ENCODE data around the gene OR52L1.
"Not testable (repeated sequence)": the region's sequence is repeated elsewhere in the genome, so short reads cannot be mapped to it uniquely, and the experiment has no call there.

Gene OR52L1

DNA sequence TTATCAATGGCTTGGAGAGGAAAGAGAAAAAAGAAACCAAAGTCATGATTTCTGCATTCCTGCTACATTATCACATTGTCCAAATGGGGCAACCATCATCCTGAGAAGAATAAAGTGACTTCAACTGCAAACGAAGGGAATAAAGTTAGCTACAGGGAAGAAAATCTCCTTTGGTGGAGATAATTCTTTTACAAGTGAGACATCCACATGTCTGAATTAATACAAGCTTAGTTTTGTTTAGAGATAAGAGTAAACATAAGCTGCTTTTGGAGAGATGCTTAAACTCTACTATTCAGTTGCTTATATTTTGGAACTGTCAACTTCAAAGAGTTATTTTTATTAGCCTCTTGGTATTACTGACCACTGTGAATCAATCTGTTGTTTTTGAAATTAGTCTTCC lies at the start of gene OR52L1:
TSS of gene OR52L1 (minus strand) at position 101 of the 400 bp plus-strand sequence. CDS start at position 46, 55 bp downstream.
- no peak for DNase-seq

DNA sequence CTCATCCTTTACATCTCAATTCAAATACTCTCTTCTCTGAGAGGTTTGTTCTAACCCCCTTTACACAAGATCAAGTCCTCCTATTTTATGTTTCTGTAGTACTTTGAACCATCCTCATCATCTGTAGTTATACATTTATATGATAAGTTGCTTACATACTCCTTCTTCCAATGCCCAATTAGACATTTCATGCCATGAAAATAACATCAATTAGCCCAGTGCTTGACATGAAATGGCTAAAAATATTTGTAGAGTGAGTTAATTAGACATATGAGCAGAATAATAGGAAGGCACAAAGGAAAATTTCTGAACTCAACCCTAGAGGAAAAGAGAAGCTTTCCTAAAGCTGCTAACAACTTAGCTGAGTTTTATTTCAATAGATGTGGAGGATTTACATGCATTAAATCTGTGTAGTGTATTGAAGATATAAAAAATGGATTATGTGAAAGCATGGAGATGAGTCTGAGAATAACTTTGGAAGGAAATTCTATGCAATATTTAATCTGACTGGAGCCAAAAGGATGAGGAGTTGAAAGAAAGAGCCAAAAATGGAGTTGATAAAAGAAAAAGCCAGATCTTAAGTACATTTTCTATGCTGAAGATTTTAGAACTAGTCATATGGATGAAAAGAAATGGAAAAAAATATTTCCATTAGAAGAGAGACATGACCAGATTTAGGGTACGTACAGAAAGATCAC lies 44.1 kb upstream of the OR52L1 start, which contains the start of gene OR56A1:
TSS of gene OR56A1 (minus strand) at position 51 of the 698 bp plus-strand sequence. CDS start 3,066 bp downstream, outside the sequence.
- DNase-seq = no peak

DNA sequence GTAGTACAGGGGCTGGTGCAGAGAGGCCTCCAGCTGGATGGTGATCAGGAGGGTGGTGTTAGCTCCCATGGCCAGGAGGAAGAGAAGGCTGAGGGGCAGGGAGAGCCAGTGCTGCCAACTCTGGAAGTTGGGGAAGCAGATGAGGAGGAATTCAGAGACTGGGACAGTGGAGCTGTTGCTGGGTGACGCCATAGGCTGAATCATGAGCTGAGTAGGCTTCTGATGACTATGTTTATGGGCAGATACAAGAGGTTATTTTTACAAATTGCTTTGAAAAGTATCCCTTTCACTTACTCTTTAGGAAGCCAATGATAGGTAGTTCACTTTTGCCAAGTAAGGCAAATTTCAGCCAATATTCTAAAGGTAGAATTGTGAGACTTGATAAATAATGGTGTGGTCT lies 40.7 kb upstream of the OR52L1 start:
- no peak for DNase-seq

DNA sequence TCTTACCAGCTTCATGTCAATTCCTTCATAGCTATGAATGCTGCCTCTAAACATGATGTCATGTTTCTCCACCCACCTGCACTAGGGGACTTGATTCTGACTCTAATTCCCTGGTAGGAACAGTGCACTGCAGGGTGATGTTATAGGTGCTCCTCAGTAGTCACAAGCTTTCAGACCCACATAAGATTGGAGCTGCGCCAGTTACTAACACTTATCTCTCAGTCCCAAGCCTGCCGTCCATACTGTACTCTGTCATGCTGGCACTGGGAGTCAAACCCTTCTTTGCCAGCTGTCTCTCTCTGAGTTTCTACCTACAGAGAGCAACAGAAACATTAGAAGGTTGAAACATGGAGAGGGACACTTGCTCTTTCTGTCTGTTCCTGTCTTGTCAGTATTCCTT lies 38.3 kb upstream of the OR52L1 start:
- DNase-seq = no peak

DNA sequence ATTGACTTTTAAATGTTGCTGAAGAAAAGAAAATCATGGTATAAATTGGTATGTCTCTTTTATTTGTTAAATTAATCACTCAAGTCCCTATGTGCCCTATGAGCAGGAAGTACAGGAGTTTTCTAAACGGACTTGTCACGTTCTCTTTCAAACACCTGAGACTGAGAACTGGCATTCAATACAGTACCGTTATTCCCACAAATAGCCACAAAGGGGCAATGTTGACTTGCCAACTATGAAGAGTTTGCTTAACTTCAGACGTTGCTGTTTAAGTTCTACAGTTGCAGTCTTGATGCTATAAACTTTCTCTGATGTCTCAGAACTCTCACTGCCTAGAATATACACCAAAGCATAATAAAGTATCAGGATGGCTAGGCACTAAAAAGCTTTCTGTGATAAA lies 36.2 kb upstream of the OR52L1 start:
- peak in 1 of 2 donors; percentile 10 for DNase-seq

DNA sequence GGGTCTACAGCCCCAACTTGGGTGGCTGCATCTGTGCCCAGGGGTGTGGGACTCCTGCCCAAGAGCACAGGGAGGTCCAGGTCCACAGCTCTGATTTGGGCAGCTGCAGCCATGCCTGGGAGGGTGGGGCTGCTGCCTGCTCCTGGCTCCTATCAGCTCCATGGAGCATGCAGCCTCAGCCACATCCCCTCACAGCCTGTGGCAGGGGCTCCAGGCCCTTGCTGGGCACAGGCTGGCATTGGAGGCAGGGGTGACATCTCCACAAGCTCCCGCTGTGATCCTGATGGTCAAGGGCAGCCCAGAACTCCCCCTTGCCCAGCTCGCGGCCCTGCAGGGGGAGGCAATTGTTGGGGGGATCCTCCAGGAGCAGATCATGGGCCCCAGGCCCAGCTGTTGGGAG lies 26.3 kb upstream of the OR52L1 start:
- DNase-seq = no peak

DNA sequence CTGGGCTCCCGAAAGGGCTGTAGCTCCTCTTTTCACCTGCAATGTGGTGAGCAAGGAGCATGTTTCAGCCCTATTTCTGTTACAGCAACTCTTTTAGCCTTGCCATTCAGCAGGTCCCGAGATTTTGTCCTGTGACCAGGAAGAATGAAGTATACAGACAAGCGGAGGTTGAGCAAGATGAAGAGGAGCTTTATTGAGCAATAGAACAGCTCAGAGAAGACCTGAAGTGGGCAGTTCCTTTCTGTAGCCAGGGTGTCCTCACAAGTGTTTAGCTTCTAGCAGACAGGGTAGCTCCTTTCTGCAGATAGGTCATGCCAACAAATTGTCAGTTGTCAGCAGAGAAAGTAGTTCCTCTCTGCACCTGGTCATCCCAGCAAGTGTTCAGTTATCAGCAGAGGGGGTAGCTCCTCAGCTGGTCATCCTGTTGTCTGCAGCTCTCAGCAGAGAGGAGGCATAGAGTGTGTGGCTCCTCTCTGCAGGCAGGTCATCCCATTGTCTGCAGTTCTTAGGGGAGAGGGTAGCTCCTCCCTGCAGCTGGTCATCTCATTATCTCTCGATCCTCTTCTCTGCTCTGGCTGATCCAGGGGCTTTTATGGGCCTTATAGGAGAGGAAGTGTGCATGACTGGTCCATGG lies 25.4 kb upstream of the OR52L1 start:
- DNase-seq = no peak

DNA sequence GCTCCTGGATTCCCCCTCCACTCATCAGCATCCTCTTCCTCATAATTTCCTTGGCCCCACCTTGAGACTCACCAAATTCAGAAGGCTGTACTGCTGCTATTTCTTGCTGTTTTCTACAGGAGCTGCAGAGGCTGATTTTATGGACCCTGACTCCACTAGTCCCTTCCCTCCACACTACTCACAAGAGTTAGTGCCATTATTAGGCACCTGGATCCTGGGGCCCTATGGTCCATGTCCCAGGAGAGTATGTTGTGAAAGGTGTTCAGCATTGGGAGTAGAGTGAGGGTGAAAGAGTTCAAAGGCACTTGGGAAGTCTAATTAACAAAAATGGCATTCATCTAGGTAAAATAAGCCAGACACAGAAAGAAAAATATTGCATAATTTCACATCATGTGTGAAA lies 20.1 kb upstream of the OR52L1 start, which contains the start of gene OR56A4:
TSS of gene OR56A4 (minus strand) at position 101 of the 400 bp plus-strand sequence. CDS start 3,954 bp downstream, outside the sequence.
- DNase-seq = no peak

DNA sequence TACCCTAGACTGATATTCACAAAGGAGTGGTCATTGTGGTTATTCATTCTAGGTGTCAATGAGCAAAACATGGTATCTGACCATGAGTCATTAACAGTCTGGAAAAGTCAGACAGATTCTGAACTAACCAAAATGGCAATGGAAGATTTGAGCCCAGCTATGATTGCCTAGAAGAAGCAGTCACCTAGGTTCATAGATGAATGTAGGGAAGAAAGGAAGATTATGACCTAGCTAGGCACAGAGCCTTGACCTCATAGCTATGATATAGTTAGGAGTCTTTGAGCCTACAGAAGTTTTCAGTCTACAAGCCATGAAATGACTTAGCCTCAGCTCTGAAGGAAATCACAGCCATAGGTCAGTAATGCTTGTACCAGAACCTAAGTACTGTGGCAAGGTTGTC lies 19.6 kb upstream of the OR52L1 start:
- DNase-seq = no peak

DNA sequence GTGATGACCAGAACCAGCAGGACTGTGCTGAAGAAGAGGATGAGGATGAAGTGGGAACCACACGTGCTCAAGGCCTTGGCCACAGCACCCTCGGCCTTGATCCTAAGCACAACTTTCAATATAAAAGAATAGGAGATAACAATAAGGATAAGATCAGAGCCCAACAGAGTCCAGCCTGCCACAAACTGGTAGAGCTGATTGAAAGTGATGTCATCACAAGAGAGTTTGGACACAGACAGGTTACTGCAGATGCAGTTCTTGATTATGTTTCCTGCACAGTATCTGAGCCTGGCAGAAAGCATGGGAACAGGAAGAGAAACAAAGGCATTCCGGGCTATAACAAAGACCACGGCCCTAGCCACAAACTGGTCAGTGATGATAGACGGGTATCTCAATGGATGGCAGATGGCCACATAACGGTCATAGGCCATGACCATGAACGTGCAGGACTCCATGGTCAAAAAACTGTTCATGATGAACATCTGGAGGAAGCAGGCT lies 15.5 kb upstream of the OR52L1 start:
- no peak for DNase-seq

DNA sequence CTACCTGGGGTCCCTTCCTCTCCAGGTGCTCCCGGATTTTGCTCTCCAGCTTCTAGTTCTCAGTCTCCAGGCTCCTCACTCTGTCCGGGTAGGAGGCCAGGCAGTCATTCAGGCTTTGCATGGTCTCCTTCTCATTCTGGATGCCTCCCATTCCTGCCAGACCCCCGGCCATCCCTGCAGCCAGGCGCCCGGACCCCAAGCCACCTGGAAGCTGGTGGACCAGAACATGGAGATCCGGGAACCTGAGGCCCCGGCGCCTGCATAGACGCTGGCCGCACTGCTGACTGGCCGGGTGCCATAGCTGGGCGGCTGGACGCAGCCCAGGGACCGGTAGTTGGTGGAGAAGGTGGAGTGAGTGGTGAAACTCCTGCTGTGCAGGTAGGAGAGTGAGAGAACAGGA lies 8.0 kb upstream of the OR52L1 start:
- DNase-seq = no peak

DNA sequence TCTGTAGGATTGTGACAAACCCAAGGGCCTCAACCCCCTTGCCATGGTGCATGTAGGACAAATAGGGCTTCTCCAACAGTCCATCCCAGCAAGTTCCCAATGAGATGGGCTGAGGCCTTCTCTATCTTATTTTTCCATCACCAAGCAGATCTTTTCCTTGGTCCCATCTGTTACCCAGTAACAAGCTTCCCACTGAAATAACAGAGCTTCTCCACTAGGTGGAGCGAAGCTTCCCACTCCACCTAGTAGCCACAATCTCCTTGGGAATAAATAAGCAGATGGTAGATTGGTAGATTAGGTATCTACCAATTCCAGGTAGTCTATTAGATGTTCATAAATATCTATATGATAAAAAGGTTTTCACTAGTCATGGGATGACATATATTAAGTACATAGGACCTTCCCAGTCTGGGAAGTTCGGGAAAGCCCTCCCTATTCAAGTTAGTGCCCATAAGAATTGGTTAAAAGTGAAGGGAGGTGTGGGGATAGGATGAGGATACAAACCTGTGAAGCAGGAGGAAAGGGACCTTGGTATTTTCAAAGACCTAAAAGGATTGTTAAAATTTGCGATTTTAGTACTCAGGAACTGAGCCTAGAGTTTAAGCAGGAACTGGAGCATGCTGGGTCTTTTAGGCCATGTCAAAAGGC lies 5.9 kb upstream of the OR52L1 start:
- DNase-seq = no peak

DNA sequence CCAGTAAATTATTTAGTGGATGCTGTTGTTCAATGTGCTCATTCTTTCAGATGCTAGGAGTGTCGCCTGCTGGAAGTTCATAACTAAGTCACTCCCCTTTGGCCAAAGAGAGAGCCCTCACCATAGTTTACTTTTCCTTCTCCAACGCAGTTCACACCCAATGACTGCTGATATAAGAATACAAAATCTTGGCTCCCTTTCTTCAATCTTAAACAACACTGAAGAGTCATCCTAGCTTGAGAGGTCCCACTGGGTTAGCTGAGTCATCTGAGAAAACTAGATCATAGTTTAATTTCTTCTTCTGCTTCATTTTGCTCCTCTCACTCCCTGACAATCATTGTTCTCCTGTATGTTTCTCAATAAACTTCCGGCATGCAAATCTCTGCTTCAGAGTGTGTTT lies 5.4 kb upstream of the OR52L1 start:
- no peak for DNase-seq

DNA sequence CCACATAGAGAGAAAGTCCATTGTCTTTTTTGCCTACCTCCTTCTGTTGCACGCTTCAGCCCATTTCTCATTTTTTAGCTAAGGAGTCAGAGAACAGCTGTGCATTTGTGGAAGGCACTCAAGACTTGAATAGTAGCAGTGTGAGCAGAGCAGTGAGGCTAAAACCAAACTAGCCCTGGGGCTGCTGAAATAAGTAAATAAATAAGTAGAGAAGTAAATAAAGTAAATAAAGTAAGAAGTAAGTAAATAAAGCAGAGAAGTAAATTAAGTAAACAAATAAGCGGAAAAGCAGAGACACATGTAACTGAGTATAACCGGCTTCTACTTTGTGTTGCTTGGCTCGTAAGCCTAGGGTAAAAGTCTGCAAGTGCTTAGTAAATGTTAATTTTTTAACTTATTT lies 2.4 kb upstream of the OR52L1 start:
- no peak for DNase-seq

DNA sequence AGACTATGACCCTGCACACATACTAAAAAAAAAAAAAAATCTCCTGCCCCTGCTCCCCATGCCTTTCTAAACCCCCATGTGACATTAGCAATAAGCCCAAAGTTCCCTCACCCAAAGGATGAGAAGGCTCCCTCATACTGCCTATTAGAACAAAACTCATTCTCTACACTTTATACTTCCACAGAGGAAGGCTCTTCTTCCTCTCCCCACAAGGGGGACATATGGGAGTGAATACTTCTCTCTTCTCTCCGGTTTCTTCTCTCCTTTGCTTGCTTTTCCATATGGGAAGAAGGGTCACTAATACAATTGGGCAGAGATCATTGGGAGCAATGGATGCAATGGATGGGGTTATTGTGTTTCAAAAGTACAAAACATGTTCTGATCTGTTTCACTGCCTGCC lies 3.3 kb downstream of the OR52L1 start:
- no peak for DNase-seq

DNA sequence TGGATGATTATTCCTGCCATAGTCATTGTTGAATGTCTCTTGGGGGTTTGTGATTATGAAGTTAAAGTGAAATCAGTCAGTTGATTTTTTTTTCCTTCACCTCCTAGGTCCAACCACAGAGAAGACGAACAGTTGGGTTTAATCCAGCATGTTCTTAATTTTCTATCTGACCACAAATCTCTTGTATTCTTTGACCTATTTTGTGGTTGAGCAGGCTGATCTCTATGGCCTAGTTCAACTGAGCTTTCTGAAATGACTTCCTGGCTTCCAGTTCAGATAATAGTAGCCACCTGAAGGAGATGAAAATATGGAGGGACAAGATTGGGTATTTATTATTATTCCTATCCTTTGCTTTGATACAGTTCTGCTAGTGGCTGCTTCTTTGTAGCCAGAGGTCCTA lies 13.3 kb downstream of the OR52L1 start:
- DNase-seq = no peak

DNA sequence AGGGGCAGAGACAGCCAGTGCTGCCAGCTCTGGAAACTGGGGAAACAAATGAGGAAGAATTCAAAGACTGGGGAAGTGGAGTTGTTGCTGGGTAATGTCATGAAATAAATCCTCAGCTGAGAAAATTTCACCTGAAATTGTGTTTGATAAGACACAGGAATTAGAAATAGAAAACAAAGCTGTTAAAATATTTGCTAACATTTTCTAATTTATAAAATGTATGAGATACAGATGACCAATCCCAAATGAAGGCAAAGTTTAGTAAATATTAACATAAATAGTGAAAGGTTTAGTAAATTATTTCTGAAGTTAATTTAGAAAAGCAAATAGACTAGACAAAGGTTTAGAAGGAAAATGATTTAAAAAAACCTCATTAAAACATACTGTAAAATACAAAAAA lies 18.4 kb downstream of the OR52L1 start, which contains the start of gene OR56A5:
TSS of gene OR56A5 (minus strand) at position 101 of the 400 bp plus-strand sequence. CDS start at position 101, 0 bp downstream.
- DNase-seq = no peak

DNA sequence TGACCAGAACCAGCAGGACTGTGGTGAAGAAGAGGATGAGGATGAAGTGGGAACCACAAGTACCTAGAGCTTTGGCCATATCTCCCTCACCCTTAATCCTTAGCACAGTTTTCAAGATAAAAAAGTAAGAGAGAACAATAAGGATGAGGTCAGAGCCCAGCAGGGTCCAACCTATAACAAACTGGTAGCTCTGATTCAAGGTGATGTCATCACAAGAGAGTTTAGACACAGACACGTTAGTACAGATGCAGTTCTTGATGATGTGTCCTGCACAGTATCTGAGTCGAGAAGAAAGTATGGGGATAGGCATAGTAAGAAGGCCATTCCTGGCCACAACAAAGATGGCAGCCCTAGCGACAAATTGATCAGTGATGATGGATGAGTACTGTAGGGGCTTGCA lies 19.1 kb downstream of the OR52L1 start:
- DNase-seq = no peak

DNA sequence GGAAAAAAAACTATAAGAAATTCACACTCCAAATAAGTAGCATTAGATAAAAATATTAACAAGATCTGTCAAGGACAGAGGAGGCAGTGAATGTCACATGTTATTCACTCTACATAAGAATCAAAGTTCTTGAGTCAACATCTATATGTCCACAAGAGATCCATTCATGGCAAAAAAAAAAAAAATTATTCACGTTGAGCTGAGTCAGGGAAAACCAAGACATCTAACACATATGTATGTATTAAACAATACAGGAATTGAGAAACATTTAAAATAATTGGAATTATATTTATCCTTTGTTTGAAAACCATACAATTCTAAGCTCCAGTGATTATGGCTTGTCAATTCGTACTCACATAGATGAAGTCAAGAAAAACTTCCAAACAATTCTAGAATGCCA lies 19.8 kb downstream of the OR52L1 start:
- DNase-seq = no peak

DNA sequence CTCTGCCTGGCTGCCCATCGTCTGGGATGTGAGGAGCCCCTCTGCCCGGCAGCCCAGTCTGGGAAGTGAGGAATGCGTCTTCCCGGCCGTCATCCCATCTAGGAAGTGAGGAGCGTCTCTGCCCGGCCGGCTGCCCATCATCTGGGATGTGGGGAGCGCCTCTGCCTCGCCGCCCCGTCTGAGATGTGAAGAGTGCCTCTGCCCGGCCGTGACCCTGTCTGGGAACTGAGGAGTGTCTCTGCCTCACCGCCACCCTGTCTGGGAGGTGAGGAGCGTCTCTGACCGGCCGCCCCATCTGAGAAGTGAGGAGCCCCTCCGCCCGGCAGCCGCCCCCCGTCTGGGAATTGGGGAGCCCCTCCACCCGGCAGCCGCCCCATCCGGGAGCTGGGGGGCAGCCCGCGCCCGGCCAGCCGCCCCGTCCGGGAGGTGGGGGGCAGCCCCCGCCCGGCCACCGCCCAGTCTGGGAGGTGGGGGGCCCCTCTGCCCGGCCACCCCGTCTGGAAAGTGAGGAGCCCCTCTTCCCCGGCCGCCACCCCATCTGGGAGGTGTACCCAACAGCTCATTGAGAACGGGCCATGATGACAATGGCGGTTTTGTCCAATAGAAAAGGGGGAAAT lies 26.0 kb downstream of the OR52L1 start:
- not testable (repeated sequence) for DNase-seq

DNA sequence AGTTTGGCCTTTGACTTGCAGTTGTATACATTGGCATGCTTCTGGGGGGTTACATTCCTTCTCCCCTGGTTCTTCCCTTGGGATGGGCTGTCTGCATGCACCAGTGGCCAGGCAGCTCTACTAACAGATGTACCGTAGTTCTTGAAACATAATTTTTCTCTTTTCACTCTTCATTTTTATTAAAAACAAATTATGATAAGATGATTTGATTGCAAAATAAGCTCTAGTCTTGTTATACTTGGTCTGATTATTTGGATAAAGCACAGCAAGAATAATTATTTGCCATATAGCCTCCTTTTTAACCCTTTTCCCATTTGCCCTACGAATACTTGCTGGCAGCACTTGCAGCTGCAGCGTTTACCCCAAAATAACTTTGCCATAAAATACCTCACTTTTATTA lies 31.2 kb downstream of the OR52L1 start:
- DNase-seq = no peak

DNA sequence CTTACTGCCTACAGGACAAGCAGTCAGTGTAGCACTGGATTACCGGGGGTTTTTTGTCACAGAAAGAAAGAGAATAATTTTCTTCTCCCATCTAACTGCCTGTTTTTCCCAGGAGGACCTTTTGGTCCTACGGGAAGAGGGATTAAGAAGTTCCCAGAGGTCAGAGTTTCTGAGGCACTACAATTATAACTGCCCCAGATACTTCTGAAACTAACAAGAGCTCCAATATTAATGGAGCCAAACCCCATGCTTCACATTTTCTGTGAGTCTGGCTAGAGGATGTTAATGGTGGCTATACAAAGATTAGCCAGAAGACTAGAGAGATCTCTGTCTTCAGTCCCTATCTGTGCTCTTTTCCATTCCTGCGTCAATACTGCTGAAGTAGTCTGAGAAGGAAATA lies 44.8 kb downstream of the OR52L1 start, which contains the start of gene OR56A3:
TSS of gene OR56A3 (plus strand) at position 301 of the 400 bp plus-strand sequence. CDS start 5,096 bp downstream, outside the sequence.
- DNase-seq = no peak

DNA sequence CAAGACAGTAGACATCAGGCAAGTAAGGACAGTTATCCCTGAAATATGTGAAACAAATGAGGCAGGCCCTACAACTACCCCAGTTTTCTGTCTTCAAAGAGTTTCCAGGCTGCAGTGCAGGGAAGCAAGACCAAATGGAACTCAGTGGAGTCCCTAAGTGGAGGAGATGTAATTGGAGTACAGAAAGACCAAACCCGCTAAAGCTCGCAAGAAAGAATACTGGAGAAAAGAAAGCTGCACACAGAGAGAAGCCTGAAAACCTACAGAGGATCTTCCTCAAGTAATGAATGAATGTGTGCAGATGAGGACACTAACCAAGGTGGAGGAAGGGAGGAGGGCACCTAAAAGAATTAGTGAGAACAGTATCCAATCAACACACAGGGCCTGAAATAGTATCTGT lies 46.0 kb downstream of the OR52L1 start:
- no peak for DNase-seq

Measured in hippocampal formation (tissue), 2 donors.